SH-SY5Y (cell line): ENCODE results near the gene PRG2.

Experiments
- GATA2 ChIP-seq: IDR thresholded peaks from 2 replicates; pipeline ENCODE4 v1.6.1; 2011; ENCODE audit warnings: mild to moderate bottlenecking, low read depth, low read length
- GATA3 ChIP-seq: IDR thresholded peaks from 2 replicates; pipeline ENCODE4 v1.6.1; 2011; ENCODE audit warnings: low read depth, mild to moderate bottlenecking, low read length, moderate library complexity

DNA sequence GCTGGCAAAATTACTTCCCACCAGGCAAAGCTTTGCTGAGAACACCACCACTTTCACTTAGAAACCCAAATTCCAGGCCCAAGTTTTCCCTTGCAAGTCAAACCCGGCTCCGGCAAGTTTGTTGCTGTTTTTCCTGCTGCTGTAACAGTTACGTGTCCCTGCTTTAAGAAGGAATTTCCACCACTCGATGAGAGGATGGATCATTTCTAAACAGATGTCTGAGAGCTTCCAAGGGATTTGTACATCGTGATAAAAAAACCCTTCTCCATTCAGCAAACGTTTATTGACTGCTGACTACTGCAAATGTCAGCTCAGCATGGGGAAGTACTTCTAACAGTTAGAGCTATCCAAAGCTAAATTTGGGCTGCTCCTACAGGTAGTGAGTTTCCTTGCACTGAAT is 32.6 kb downstream of the PRG2 start:
- TF ChIP-seq GATA2, result no peak
- no peak for TF ChIP-seq GATA3
